Measurements from ENCODE around the gene KLHL20. TPM values are rescaled to one million over a fixed set of nuclear protein-coding genes. Genes with fewer than 3 reads are reported as not detected.

Gene KLHL20
- total and polyA plus RNA-seq, 9 donors, result 15.6 to 33.4 (median 23.0) TPM

DNA sequence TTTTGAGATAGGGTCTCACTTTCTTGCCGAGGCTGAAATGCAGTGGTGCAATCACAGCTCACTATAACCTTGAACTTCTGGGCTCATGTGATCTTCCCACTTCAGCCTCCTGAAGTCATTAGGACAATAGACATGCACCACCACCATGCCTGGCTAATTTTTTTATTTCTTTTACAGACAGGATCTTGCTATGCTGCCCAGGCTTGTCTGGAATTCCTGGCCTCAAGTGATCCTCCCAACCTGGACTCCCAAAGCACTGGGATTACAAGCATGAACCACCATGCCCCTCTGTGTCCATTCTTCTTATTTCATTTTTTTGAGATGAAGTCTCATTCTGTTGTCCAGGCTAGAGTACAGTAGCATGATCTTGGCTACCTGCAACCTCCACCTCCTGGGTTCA is 12.0 kb upstream of the KLHL20 start:
- H3K27me3 ChIP-seq, result no peaks in the 10 kb centered on the region
- DNase-seq, result no peak
- no peaks in the 10 kb centered on the region for H3K9me3 ChIP-seq
- intact Hi-C loops (cut with DNase I), result no loop called here
- no peak overlapping the region for H3K27ac ChIP-seq
- no peak overlapping the region for H3K4me3 ChIP-seq
- H3K4me1 ChIP-seq (ENCODE audit: insufficient read depth), result no peaks in the 10 kb centered on the region
- 55 to 77% (median 64%) methylated on average over 1 of the region's 1 CpG for WGBS, 3 donors
- no peak for TF ChIP-seq POLR2A (IDR thresholded peaks at IDR 0.05)
- no peak for TF ChIP-seq EP300 (IDR thresholded peaks at IDR 0.05)
- TF ChIP-seq, protein P1, sequence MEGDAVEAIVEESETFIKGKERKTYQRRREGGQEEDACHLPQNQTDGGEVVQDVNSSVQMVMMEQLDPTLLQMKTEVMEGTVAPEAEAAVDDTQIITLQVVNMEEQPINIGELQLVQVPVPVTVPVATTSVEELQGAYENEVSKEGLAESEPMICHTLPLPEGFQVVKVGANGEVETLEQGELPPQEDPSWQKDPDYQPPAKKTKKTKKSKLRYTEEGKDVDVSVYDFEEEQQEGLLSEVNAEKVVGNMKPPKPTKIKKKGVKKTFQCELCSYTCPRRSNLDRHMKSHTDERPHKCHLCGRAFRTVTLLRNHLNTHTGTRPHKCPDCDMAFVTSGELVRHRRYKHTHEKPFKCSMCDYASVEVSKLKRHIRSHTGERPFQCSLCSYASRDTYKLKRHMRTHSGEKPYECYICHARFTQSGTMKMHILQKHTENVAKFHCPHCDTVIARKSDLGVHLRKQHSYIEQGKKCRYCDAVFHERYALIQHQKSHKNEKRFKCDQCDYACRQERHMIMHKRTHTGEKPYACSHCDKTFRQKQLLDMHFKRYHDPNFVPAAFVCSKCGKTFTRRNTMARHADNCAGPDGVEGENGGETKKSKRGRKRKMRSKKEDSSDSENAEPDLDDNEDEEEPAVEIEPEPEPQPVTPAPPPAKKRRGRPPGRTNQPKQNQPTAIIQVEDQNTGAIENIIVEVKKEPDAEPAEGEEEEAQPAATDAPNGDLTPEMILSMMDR (IDR thresholded peaks at IDR 0.05), result no peak
- H3K36me3 ChIP-seq, result no peaks in the 10 kb centered on the region

DNA sequence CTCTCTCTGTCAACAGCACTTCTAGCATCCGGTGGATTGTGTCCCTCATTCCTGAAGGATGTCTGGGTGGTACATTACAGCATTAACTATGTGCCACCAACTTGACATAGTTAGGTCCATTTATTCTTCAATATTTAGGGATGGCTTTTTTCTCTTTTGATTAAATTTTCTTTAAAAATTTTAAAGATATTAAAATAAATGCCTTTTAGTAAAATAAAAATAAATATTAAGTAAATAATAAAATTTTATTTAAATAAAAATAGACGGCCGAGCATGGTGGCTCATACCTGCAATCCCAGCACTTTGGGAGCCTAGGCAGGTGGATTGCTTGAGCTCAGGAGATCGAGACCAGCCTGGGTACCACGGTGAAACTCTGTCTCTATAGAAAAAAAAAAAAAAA is 9.7 kb upstream of the KLHL20 start:
- H3K4me3 ChIP-seq, result no peak overlapping the region
- no peak overlapping the region for H3K27ac ChIP-seq
- intact Hi-C loops (cut with DNase I), result no loop called here
- TF ChIP-seq, protein P1 (IDR thresholded peaks at IDR 0.05), result no peak
- TF ChIP-seq EP300 (IDR thresholded peaks at IDR 0.05) (no peak), POLR2A (IDR thresholded peaks at IDR 0.05) (no peak)
- no peaks in the 10 kb centered on the region for H3K27me3 ChIP-seq
- H3K4me1 ChIP-seq (ENCODE audit: insufficient read depth), result no peaks in the 10 kb centered on the region
- no peak for DNase-seq
- H3K36me3 ChIP-seq, result no peaks in the 10 kb centered on the region
- no peaks in the 10 kb centered on the region for H3K9me3 ChIP-seq
- 78 to 84% (median 84%) methylated on average over 5 of the region's 5 CpGs for WGBS, 3 donors

DNA sequence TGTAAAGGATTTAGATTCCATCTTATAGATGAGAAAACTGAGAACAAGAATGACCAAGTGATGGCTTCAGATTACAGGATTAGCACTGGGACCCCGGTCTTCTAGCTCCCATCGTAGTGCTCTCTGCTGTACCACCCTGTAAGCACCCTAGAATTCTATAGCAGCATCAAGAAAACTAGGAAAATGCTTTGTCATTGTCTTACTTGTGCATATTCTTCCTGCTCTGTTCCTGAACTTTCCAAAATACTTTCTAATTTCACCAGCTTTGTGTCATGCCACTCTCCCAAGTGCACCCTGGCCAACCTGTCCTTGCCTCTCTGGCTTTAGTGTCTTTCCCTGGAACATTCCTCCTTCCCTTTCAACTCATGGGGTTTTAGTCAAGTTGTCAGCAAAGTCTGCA is 6.0 kb upstream of the KLHL20 start:
- Histone ChIP-seq H3K4me1 (ENCODE audit: insufficient read depth) (no peaks in the 10 kb centered on the region), H3K27me3 (no peaks in the 10 kb centered on the region), H3K27ac (no peak overlapping the region), H3K36me3 (no peaks in the 10 kb centered on the region), H3K4me3 (no peak overlapping the region), H3K9me3 (no peaks in the 10 kb centered on the region)
- DNase-seq, result no peak
- 76 to 80% (median 80%) methylated on average over 2 of the region's 2 CpGs for WGBS, 3 donors
- TF ChIP-seq, protein P1 (IDR thresholded peaks at IDR 0.05), result no peak
- TF ChIP-seq EP300 (IDR thresholded peaks at IDR 0.05) (no peak), POLR2A (IDR thresholded peaks at IDR 0.05) (no peak)
- intact Hi-C loops (cut with DNase I), result no loop called here

DNA sequence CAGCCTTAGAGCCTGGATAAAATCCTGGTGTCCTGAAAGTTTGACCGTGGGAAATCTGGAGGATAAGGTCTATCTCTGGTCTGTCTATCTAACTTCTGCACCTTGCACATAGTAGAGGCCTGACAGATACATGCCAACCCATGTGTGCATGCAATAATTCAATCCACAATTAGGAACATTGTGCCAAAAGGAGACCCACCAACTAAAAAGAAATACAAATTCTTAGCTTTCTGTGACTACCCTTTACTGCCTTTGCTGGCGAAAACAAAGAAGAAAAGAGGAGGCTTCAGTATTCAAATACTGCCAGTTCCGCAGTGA is 381 bp upstream of the KLHL20 start:
- Histone ChIP-seq H3K4me3 (peak overlapping the region; percentile 84), H3K9me3 (no peaks in the 10 kb centered on the region), H3K4me1 (ENCODE audit: insufficient read depth) (peaks cover 2% of the 10 kb centered on the region), H3K27me3 (no peaks in the 10 kb centered on the region), H3K36me3 (no peaks in the 10 kb centered on the region), H3K27ac (peak overlapping the region; percentile 83 to 88)
- no peak for DNase-seq
- no peak for TF ChIP-seq EP300 (IDR thresholded peaks at IDR 0.05)
- TF ChIP-seq, protein P1 (IDR thresholded peaks at IDR 0.05), result no peak
- no peak for TF ChIP-seq POLR2A (IDR thresholded peaks at IDR 0.05)
- WGBS, 3 donors, result 48 to 53% (median 51%) methylated on average over 3 of the region's 3 CpGs
- intact Hi-C loops (cut with DNase I), result no loop called here

DNA sequence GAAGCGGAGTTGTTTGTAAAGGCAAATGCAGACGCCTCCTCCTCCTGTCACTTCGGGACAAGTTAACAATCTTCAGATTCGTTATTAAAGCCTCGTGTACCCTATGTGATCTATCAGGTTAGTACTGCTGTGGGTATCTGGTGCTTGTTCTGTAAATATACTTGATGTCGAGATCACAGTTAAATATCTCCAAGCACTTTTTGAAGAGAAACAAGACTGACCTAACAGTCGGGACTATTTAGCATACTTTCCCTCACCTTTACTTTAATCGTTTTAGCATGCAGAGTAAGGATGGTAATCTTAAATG is 710 bp downstream of the KLHL20 start:
- H3K27ac ChIP-seq, result peak overlapping the region in 1 of 2 donors; percentile 83
- intact Hi-C loops (cut with DNase I), result no loop called here
- TF ChIP-seq, protein P1 (IDR thresholded peaks at IDR 0.05), result no peak
- TF ChIP-seq EP300 (IDR thresholded peaks at IDR 0.05) (no peak), POLR2A (IDR thresholded peaks at IDR 0.05) (no peak)
- H3K4me1 ChIP-seq (ENCODE audit: insufficient read depth), result peaks cover 2% of the 10 kb centered on the region
- no peaks in the 10 kb centered on the region for H3K36me3 ChIP-seq
- no peak for DNase-seq
- WGBS, 3 donors, result 0 to 1% (median 0%) methylated on average over 8 of the region's 8 CpGs
- no peaks in the 10 kb centered on the region for H3K27me3 ChIP-seq
- H3K4me3 ChIP-seq, result peak overlapping the region; percentile 84
- no peaks in the 10 kb centered on the region for H3K9me3 ChIP-seq
